Kidney epithelial cell (primary cell): Measurements from ENCODE around the gene PRICKLE1. TPM values are rescaled to one million over a fixed set of nuclear protein-coding genes. Genes with fewer than 3 reads are reported as not detected.

Experiments
- DNase-seq: peaks from one replicate; pipeline ENCODE4 v3.0.0-alpha.2; 2010; ENCODE audit warnings: low read depth
- H3K27me3 ChIP-seq: 2 replicates; pipeline ENCODE4 v1.6.0; 2011; ENCODE audit warnings: low read length; ENCODE audit not compliant: control insufficient read depth, insufficient read depth
- H3K36me3 ChIP-seq: 2 replicates; pipeline ENCODE4 v1.5.1; 2011; ENCODE audit warnings: low read length; ENCODE audit not compliant: control insufficient read depth, insufficient read depth
- H3K4me3 ChIP-seq: 2 replicates; pipeline ENCODE4 v1.5.1; 2011; ENCODE audit warnings: low read depth, mild to moderate bottlenecking, control low read depth, low read length
- CTCF ChIP-seq: IDR thresholded peaks from 2 replicates; pipeline ENCODE4 v1.5.1; 2011; ENCODE audit warnings: mild to moderate bottlenecking, moderate library complexity, low read length, control low read depth, inconsistent platforms; ENCODE audit not compliant: insufficient read depth, poor library complexity, severe bottlenecking
- total RNA-seq: library from RNA; depleted of rRNA; stranded (reverse); fragments of >200 nt; gene quantifications from 2 replicates; pipeline ENCODE4 v1.2.3, GENCODE V29; 2015

PRICKLE1 gene
- total RNA-seq, 1 donor from 2014 or later = 8.0 TPM

- Histone ChIP-seq H3K4me3 (no peak overlapping the region), H3K27me3 (no peaks in the 10 kb centered on the region), H3K36me3 (peaks cover 2% of the 10 kb centered on the region)
- no peak for DNase-seq
- no peak for TF ChIP-seq CTCF
Measured at GRCh38 chr12:42485823-42486222, 103.7 kb downstream of the PRICKLE1 start.

- Histone ChIP-seq H3K36me3 (peaks cover 2% of the 10 kb centered on the region), H3K27me3 (no peaks in the 10 kb centered on the region), H3K4me3 (peak overlapping the region; percentile 51)
- TF ChIP-seq CTCF = no peak
- DNase-seq = no peak
Measured at GRCh38 chr12:42484996-42485395, 104.5 kb downstream of the PRICKLE1 start.

- Histone ChIP-seq H3K36me3 (peaks cover 2% of the 10 kb centered on the region), H3K27me3 (no peaks in the 10 kb centered on the region), H3K4me3 (peak overlapping the region; percentile 51)
- DNase-seq = no peak
- TF ChIP-seq CTCF = no peak
Measured at GRCh38 chr12:42483521-42483790, 106.1 kb downstream of the PRICKLE1 start.

GRCh38 chr12:42482748-42483520 is 106.6 kb downstream of the PRICKLE1 start:
- Histone ChIP-seq H3K27me3 (no peaks in the 10 kb centered on the region), H3K36me3 (peaks cover 2% of the 10 kb centered on the region), H3K4me3 (peak overlapping the region; percentile 51)
- TF ChIP-seq CTCF = peak; percentile 39
- no peak for DNase-seq

- Histone ChIP-seq H3K36me3 (peaks cover 2% of the 10 kb centered on the region), H3K27me3 (no peaks in the 10 kb centered on the region), H3K4me3 (peak overlapping the region; percentile 51)
- TF ChIP-seq CTCF = no peak
- DNase-seq = no peak
Measured at GRCh38 chr12:42482041-42482747, 107.4 kb downstream of the PRICKLE1 start.
